Skeletal muscle satellite cell (primary cell): Measurements from ENCODE around the gene RPUSD3. TPM values are rescaled to one million over a fixed set of nuclear protein-coding genes. Genes with fewer than 3 reads are reported as not detected.

Source experiments
- H3K27me3 ChIP-seq: 2 replicates; pipeline ENCODE4 v1.7.0; 2013; ENCODE audit warnings: low read length; ENCODE audit not compliant: control insufficient read depth, insufficient read depth
- H3K36me3 ChIP-seq: 2 replicates; pipeline ENCODE4 v1.7.0; 2013; ENCODE audit warnings: mild to moderate bottlenecking, control low read depth, low read length; ENCODE audit not compliant: insufficient read depth
- H3K4me1 ChIP-seq: 2 replicates; pipeline ENCODE4 v1.7.0; 2013; ENCODE audit warnings: low read length; ENCODE audit not compliant: control insufficient read depth, insufficient read depth
- H3K4me2 ChIP-seq: 2 replicates; pipeline ENCODE4 v1.7.0; 2013; ENCODE audit warnings: mild to moderate bottlenecking, low read length
- H3K4me3 ChIP-seq: 2 replicates; pipeline ENCODE4 v1.7.0; 2013; ENCODE audit warnings: low read length
- H3K9ac ChIP-seq: 2 replicates; pipeline ENCODE4 v1.7.0; 2013; ENCODE audit warnings: mild to moderate bottlenecking, low read depth, low read length, moderate library complexity
- H3K9me3 ChIP-seq: replicated peaks from 2 replicates; pipeline ENCODE4 v1.7.0; 2013; ENCODE audit warnings: mild to moderate bottlenecking, control low read depth, low read length
- total RNA-seq: library from RNA; depleted of rRNA; stranded (reverse); fragments of >200 nt; gene quantifications from 2 replicates; pipeline ENCODE4 v1.2.3, GENCODE V29; 2012; rRNA removed

The RPUSD3 gene
- total RNA-seq: 28.8 and 33.2 TPM in 2 replicates

GRCh38 chr3:9843715-9844438, at the start of gene RPUSD3:
RPUSD3 (minus strand) TSS chr3:9844008; CDS start chr3:9843990, 18 bp downstream.
- peak within 1 kb of the TSS; percentile 88 for H3K4me2 ChIP-seq

GRCh38 chr3:9891072-9891622, 47.3 kb upstream of the RPUSD3 start:
- H3K4me1 ChIP-seq: peaks cover 39% of the 10 kb centered on the region
- peak overlapping the region; percentile 95 for H3K4me3 ChIP-seq
- no peaks in the 10 kb centered on the region for H3K27me3 ChIP-seq
- peaks cover 25% of the 10 kb centered on the region for H3K36me3 ChIP-seq
- H3K4me2 ChIP-seq: peak overlapping the region; percentile 77
- no peaks in the 10 kb centered on the region for H3K9me3 ChIP-seq
- H3K9ac ChIP-seq: peak overlapping the region; percentile 99

More at GRCh38 chr3:9843715-9844438, at the start of gene RPUSD3:
- peaks cover 31% of the 10 kb centered on the region for H3K36me3 ChIP-seq
- H3K27me3 ChIP-seq: no peaks in the 10 kb centered on the region
- peak within 1 kb of the TSS; percentile 87 for H3K9ac ChIP-seq
- no peaks in the 10 kb centered on the region for H3K9me3 ChIP-seq
- peaks cover 12% of the 10 kb centered on the region for H3K4me1 ChIP-seq
- H3K4me3 ChIP-seq: peak within 1 kb of the TSS; percentile 92

GRCh38 chr3:9890249-9891071, 46.7 kb upstream of the RPUSD3 start, which contains the start of gene JAGN1:
JAGN1 (plus strand) TSS chr3:9890610; CDS start chr3:9890723, 113 bp downstream.
- peak within 1 kb of the TSS; percentile 99 for H3K9ac ChIP-seq
- H3K36me3 ChIP-seq: peaks cover 25% of the 10 kb centered on the region
- peaks cover 39% of the 10 kb centered on the region for H3K4me1 ChIP-seq
- H3K9me3 ChIP-seq: no peaks in the 10 kb centered on the region
- H3K4me3 ChIP-seq: peak within 1 kb of the TSS; percentile 95
- no peaks in the 10 kb centered on the region for H3K27me3 ChIP-seq
- H3K4me2 ChIP-seq: peak within 1 kb of the TSS; percentile 77

GRCh38 chr3:9889405-9889804, 45.6 kb upstream of the RPUSD3 start:
- Histone ChIP-seq H3K4me2 (no peak overlapping the region), H3K4me3 (no peak overlapping the region), H3K9ac (no peak overlapping the region), H3K9me3 (no peaks in the 10 kb centered on the region), H3K36me3 (peaks cover 19% of the 10 kb centered on the region), H3K27me3 (no peaks in the 10 kb centered on the region), H3K4me1 (peaks cover 41% of the 10 kb centered on the region)

- H3K4me2 ChIP-seq: no peak overlapping the region
- H3K4me3 ChIP-seq: no peak overlapping the region
- peaks cover 17% of the 10 kb centered on the region for H3K36me3 ChIP-seq
- H3K27me3 ChIP-seq: no peaks in the 10 kb centered on the region
- H3K9me3 ChIP-seq: no peaks in the 10 kb centered on the region
- no peak overlapping the region for H3K9ac ChIP-seq
- H3K4me1 ChIP-seq: peaks cover 42% of the 10 kb centered on the region
These were observed 44.7 kb upstream of the RPUSD3 start for GRCh38 chr3:9888540-9888939.

- no peak overlapping the region for H3K9ac ChIP-seq
- no peaks in the 10 kb centered on the region for H3K9me3 ChIP-seq
These were observed 43.7 kb upstream of the RPUSD3 start for GRCh38 chr3:9887480-9887879.

GRCh38 chr3:9886328-9886727, 42.5 kb upstream of the RPUSD3 start:
- H3K4me1 ChIP-seq: peaks cover 28% of the 10 kb centered on the region
- no peaks in the 10 kb centered on the region for H3K36me3 ChIP-seq
- no peaks in the 10 kb centered on the region for H3K9me3 ChIP-seq
- H3K4me3 ChIP-seq: no peak overlapping the region
- H3K27me3 ChIP-seq: no peaks in the 10 kb centered on the region
- H3K4me2 ChIP-seq: no peak overlapping the region
- H3K9ac ChIP-seq: no peak overlapping the region

More at GRCh38 chr3:9887480-9887879, 43.7 kb upstream of the RPUSD3 start:
- peaks cover 37% of the 10 kb centered on the region for H3K4me1 ChIP-seq
- H3K36me3 ChIP-seq: peaks cover 6% of the 10 kb centered on the region
- no peaks in the 10 kb centered on the region for H3K27me3 ChIP-seq
- H3K4me3 ChIP-seq: no peak overlapping the region
- H3K4me2 ChIP-seq: no peak overlapping the region

GRCh38 chr3:9884555-9885165, 40.9 kb upstream of the RPUSD3 start:
- no peaks in the 10 kb centered on the region for H3K9me3 ChIP-seq
- no peaks in the 10 kb centered on the region for H3K27me3 ChIP-seq
- H3K9ac ChIP-seq: peak overlapping the region; percentile 68
- H3K4me1 ChIP-seq: peaks cover 22% of the 10 kb centered on the region
- peak overlapping the region; percentile 20 for H3K4me3 ChIP-seq
- peak overlapping the region; percentile 71 for H3K4me2 ChIP-seq
- H3K36me3 ChIP-seq: no peaks in the 10 kb centered on the region

- Histone ChIP-seq H3K9ac (peak overlapping the region; percentile 68), H3K9me3 (no peaks in the 10 kb centered on the region), H3K4me2 (peak overlapping the region; percentile 71), H3K36me3 (no peaks in the 10 kb centered on the region), H3K4me3 (peak overlapping the region; percentile 20), H3K4me1 (peaks cover 21% of the 10 kb centered on the region), H3K27me3 (no peaks in the 10 kb centered on the region)
These were observed 40.1 kb upstream of the RPUSD3 start for GRCh38 chr3:9883706-9884554.

- H3K4me1 ChIP-seq: peaks cover 26% of the 10 kb centered on the region
- no peaks in the 10 kb centered on the region for H3K9me3 ChIP-seq
- no peak overlapping the region for H3K4me3 ChIP-seq
- no peak overlapping the region for H3K4me2 ChIP-seq
- H3K9ac ChIP-seq: no peak overlapping the region
- no peaks in the 10 kb centered on the region for H3K27me3 ChIP-seq
- H3K36me3 ChIP-seq: no peaks in the 10 kb centered on the region
These were observed 37.6 kb upstream of the RPUSD3 start for GRCh38 chr3:9881441-9881840.
